A673 (cell line): ENCODE results near the gene CNPY2. TPM values are rescaled to one million over a fixed set of nuclear protein-coding genes. Genes with fewer than 3 reads are reported as not detected.
"Not testable (repeated sequence)": the region's sequence is repeated elsewhere in the genome, so short reads cannot be mapped to it uniquely, and the experiment has no call there.

Experiments used
- BruUV-seq: library from RNA; stranded (reverse); fragments of 400-500 nt; replicated peaks from 2 replicates; lab custom pipeline; 2021; lab: Mats Ljungman, UMichigan
- CTCF ChIA-PET: fragments of 300-600 bp; sonication (Branson Sonifier 250); formaldehyde crosslinking; loops from one replicate; lab custom pipeline; 2022; ENCODE audit warnings: antibody characterized with exemption; lab: Charles Lee
- POLR2A ChIA-PET: fragments of 300-600 bp; sonication (Branson Sonifier 250); formaldehyde crosslinking; loops from one replicate; lab custom pipeline; 2022; ENCODE audit warnings: antibody characterized with exemption; ENCODE audit not compliant: low non-redundant PET; lab: Charles Lee
- DNase-seq: peaks from one replicate; pipeline ENCODE4 v3.0.0-alpha.2; 2015; ENCODE audit warnings: low spot score
- H3K27ac ChIP-seq: fragments of 200-600 bp; sonication (generic); 2 replicates; pipeline ENCODE4 v1.5.1; 2016; ENCODE audit warnings: mixed run types, low read depth, mild to moderate bottlenecking, mixed read lengths, antibody characterized with exemption, low read length; ENCODE audit not compliant: poor library complexity, severe bottlenecking
- H3K27me3 ChIP-seq: fragments of 200-600 bp; sonication (generic); replicated peaks from 2 replicates; pipeline ENCODE4 v1.6.1; 2017; ENCODE audit warnings: mixed run types, low read depth, mild to moderate bottlenecking, mixed read lengths, antibody characterized with exemption, low read length; ENCODE audit not compliant: insufficient read depth, poor library complexity
- H3K36me3 ChIP-seq: fragments of 200-600 bp; sonication (generic); 2 replicates; pipeline ENCODE4 v1.6.1; 2016; ENCODE audit warnings: mixed run types, mild to moderate bottlenecking, mixed read lengths, antibody characterized with exemption, low read length; ENCODE audit not compliant: insufficient read depth, poor library complexity, severe bottlenecking
- H3K4me1 ChIP-seq: fragments of 200-600 bp; sonication (generic); 2 replicates; pipeline ENCODE4 v1.6.1; 2017; ENCODE audit warnings: mixed run types, mild to moderate bottlenecking, mixed read lengths, antibody characterized with exemption, low read length; ENCODE audit not compliant: insufficient read depth, poor library complexity, severe bottlenecking
- H3K4me3 ChIP-seq: fragments of 200-600 bp; sonication (generic); 2 replicates; pipeline ENCODE4 v1.5.1; 2016; ENCODE audit warnings: low read depth, mixed run types, mild to moderate bottlenecking, mixed read lengths, low read length; ENCODE audit not compliant: poor library complexity, severe bottlenecking
- H3K9me3 ChIP-seq: fragments of 200-600 bp; sonication (generic); 2 replicates; pipeline ENCODE4 v1.6.1; 2016; ENCODE audit warnings: mixed run types, low read depth, mild to moderate bottlenecking, mixed read lengths, antibody characterized with exemption, low read length; ENCODE audit not compliant: poor library complexity, severe bottlenecking
- CTCF ChIP-seq: fragments of 300-800, 200-600 bp; sonication (generic); conservative IDR thresholded peaks from 2 replicates; pipeline ENCODE4 v1.5.1; 2017; ENCODE audit warnings: low read depth, mild to moderate bottlenecking, antibody characterized with exemption, low read length, moderate library complexity, mixed read lengths
- EZH2 ChIP-seq: fragments of 200-600 bp; sonication (generic); IDR thresholded peaks from 2 replicates; pipeline ENCODE4 v1.6.1; 2017; ENCODE audit warnings: borderline replicate concordance, low read depth, mild to moderate bottlenecking, mixed read lengths, antibody characterized with exemption, low read length; ENCODE audit not compliant: poor library complexity, severe bottlenecking
- intact Hi-C: fragments of 100-400 bp; cut with micrococcal nuclease; formaldehyde crosslinking; loops from one replicate; pipeline ENCODE4 v1.10.0; 2022; ENCODE audit not compliant: unreplicated experiment
- total RNA-seq: library from RNA; stranded (reverse); gene quantifications from 2 replicates; pipeline ENCODE4 v1.2.3, GENCODE V29; 2021

The CNPY2 gene
- total RNA-seq, 1 experiment from 2014 or later, result 166 TPM

GRCh38 chr12:56280849-56281248 is 34.9 kb downstream of the CNPY2 start:
- H3K36me3 ChIP-seq, result peaks cover 81% of the 10 kb centered on the region
- no peak for DNase-seq
- no peaks in the 10 kb centered on the region for H3K9me3 ChIP-seq
- TF ChIP-seq EZH2 (no peak), CTCF (no peak)
- no peaks in the 10 kb centered on the region for H3K4me1 ChIP-seq
- no peak overlapping the region for H3K27ac ChIP-seq
- BruUV-seq, result no TSS peak
- ChIA-PET CTCF (no interaction called here), POLR2A (no interaction called here)
- H3K4me3 ChIP-seq, result no peak overlapping the region
- intact Hi-C loops, result no loop called here
- no peaks in the 10 kb centered on the region for H3K27me3 ChIP-seq

DNA sequence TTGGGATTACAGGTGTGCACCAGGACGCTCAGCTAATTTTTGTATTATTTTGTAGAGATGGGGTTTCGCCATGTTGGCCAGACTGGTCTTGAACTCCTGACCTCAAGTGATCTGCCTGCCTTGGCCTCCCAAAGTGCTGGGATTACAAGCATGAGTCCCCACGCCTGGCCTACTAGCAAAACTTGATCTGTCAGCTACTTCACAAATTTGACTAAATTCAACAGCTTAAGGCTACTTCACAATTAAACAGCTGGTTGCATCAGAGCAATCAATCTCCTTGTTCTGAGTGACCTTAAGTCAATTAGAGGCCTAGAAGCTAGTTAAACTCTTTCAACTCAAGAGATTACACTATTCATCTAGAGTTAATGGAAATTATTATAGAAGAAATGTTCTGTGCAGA is 36.9 kb downstream of the CNPY2 start:
- POLR2A ChIA-PET, result no interaction called here
- BruUV-seq, result no TSS peak

GRCh38 chr12:56274299-56274698 is 41.5 kb downstream of the CNPY2 start:
- peaks cover 78% of the 10 kb centered on the region for H3K36me3 ChIP-seq
- TF ChIP-seq CTCF, result no peak
- BruUV-seq, result no TSS peak
- no peak overlapping the region for H3K4me3 ChIP-seq
- no peak overlapping the region for H3K27ac ChIP-seq
- CTCF ChIA-PET, result no interaction called here
- intact Hi-C loops, result no loop called here
- no peaks in the 10 kb centered on the region for H3K4me1 ChIP-seq
- no peaks in the 10 kb centered on the region for H3K9me3 ChIP-seq
- H3K27me3 ChIP-seq, result no peaks in the 10 kb centered on the region
- POLR2A ChIA-PET, result no interaction called here
- no peak for DNase-seq

More for the DNA sequence above, 36.9 kb downstream of the CNPY2 start:
- CTCF ChIA-PET, result no interaction called here
- Histone ChIP-seq H3K36me3 (peaks cover 91% of the 10 kb centered on the region), H3K4me1 (no peaks in the 10 kb centered on the region), H3K27ac (no peak overlapping the region), H3K27me3 (no peaks in the 10 kb centered on the region), H3K4me3 (no peak overlapping the region), H3K9me3 (no peaks in the 10 kb centered on the region)
- intact Hi-C loops, result no loop called here
- TF ChIP-seq EZH2, result no peak
- TF ChIP-seq CTCF, result no peak
- no peak for DNase-seq

GRCh38 chr12:56272468-56272867 is 43.3 kb downstream of the CNPY2 start:
- POLR2A ChIA-PET, H3K27ac ChIP-seq, H3K27me3 ChIP-seq, DNase-seq, H3K9me3 ChIP-seq, BruUV-seq, intact Hi-C loops, H3K4me3 ChIP-seq, H3K4me1 ChIP-seq: not testable (repeated sequence)
- H3K36me3 ChIP-seq, result peaks cover 60% of the 10 kb centered on the region
- CTCF ChIA-PET, result interaction anchor here (0.6 kb wide), 1 partner anchor 208 kb away, joined by 14 read pairs; no protein-coding TSS in a partner anchor
